Uterus (tissue), 2 donors: ENCODE data around the gene FETUB.

Experiments
- POLR2A ChIP-seq, 2 donors: fragments of 450-650 bp; IDR thresholded peaks; one replicate each; pipeline ENCODE4 v1.6.1; 2016; ENCODE audit warnings: antibody characterized with exemption in 2 of 2, mild to moderate bottlenecking in 1 of 2, moderate library complexity in 1 of 2
- TF ChIP-seq, protein P1 (sequence below), 4 experiments: fragments of 200-600 bp in 2 of 4; fragments of 450-650 bp in 2 of 4; sonication (generic) in 2 of 4; IDR thresholded peaks; one replicate each; pipeline ENCODE4 v1.5.1; 2016 to 2019; ENCODE audit warnings: antibody characterized with exemption in 4 of 4, mild to moderate bottlenecking in 2 of 4, moderate library complexity in 1 of 4

DNA sequence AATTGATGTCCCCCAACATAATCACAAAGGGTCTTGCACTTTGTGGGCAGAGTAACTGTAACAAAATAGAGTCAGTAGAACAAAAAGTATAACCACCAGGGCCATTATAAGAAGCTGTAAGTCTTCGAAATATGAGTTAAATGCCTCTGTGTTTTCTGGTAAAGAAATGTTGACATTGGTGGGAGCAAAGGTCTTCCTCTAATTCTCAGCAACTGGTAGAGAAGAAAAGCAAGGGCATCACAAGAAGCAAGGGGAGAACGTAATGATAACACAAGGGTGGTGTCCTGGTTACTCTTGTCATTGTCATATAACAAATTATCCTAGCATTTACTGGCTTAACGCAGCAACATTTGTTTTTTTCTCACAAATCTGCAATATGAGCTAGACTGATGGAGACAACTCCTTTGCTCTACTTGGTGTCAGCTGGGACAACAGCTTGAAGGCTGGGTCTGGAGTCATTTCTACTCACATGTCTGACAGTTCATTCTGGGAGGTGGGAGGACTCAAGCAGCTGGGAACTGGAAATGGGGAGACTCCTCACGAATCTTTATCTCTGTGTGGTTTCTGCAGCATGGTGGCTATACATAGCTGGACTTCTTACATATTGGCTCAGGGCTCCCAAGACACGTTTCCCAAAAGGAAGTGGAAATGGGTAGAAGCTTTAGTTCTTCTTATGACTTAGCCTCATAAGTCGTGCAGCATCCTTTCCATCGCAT is 49.5 kb upstream of the FETUB start:
- TF ChIP-seq, protein P1, sequence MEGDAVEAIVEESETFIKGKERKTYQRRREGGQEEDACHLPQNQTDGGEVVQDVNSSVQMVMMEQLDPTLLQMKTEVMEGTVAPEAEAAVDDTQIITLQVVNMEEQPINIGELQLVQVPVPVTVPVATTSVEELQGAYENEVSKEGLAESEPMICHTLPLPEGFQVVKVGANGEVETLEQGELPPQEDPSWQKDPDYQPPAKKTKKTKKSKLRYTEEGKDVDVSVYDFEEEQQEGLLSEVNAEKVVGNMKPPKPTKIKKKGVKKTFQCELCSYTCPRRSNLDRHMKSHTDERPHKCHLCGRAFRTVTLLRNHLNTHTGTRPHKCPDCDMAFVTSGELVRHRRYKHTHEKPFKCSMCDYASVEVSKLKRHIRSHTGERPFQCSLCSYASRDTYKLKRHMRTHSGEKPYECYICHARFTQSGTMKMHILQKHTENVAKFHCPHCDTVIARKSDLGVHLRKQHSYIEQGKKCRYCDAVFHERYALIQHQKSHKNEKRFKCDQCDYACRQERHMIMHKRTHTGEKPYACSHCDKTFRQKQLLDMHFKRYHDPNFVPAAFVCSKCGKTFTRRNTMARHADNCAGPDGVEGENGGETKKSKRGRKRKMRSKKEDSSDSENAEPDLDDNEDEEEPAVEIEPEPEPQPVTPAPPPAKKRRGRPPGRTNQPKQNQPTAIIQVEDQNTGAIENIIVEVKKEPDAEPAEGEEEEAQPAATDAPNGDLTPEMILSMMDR (IDR thresholded peaks at IDR 0.05) = no peak
- no peak for TF ChIP-seq POLR2A (IDR thresholded peaks at IDR 0.05)
